ENCODE data around the gene PRM3.
A peak's percentile ranks its signal among the peaks of the same experiment; 100 is the strongest.

PRM3 gene

GRCh38 chr16:11224096-11224893, 49.1 kb downstream of the PRM3 start:
- DNase-seq, result peak; percentile 32

All from stimulated activated naive CD4-positive, alpha-beta T cell treated with Interleukin-2 at 50 U/mL for 16 hours (primary cell).